ENCODE results near the gene ARFGEF2.

DNA sequence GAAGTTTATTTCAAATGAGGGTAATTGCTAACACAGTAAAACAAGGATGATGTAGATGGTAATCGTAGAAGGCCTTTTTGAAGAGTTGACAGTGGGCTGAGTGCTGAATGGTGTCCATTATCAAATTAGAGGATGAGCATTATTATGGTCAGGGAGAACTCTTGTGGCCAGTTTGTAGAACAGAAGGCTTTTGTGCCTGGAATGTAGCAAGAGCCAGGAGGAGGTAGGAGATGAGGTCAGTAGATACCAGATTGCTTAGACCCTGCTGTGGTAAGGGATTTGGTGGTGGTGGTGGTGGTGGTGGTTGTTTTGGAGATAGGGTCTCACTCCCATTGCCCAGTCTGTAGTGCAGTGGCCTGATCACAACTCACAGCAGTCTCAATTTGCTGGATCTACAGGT is 130.8 kb downstream of the ARFGEF2 start:
- TF ChIP-seq EZH2 (IDR thresholded peaks at IDR 0.05; ENCODE audit: borderline replicate concordance, low read depth, low read length, severe bottlenecking) (no peak), CTCF (IDR thresholded peaks at IDR 0.05; ENCODE audit: extremely low read depth in 1 of 2, insufficient read depth in 1 of 2, low read depth in 1 of 2, low read length in 2 of 2) (no peak)
